H54 (cell line): ENCODE data around the gene PPM1D.
"Not testable (repeated sequence)": the region's sequence is repeated elsewhere in the genome, so short reads cannot be mapped to it uniquely, and the experiment has no call there.

ENCODE experiments used
- DNase-seq: peaks from one replicate; pipeline ENCODE4 v3.0.0; 2011; ENCODE audit warnings: low spot score, mixed read lengths; ENCODE audit not compliant: insufficient read length
- FAIRE-seq: peaks from 3 replicates; lab custom pipeline; 2011; peaks lifted over from hg19 to GRCh38; lab: Jason Lieb, UNC
- POLR2A ChIP-seq: IDR thresholded peaks from 2 replicates; pipeline ENCODE4 v1.6.1; 2011; ENCODE audit warnings: low read depth, mild to moderate bottlenecking, low read length

The PPM1D gene

GRCh38 chr17:60599620-60600489, at the start of gene PPM1D:
PPM1D (plus strand) TSS chr17:60600193; CDS start chr17:60600415, 222 bp downstream.
- TF ChIP-seq POLR2A, result peak; percentile 64
- DNase-seq (peak; percentile 100), FAIRE-seq (peak; percentile 80)

GRCh38 chr17:60552255-60552654, 47.7 kb upstream of the PPM1D start:
- FAIRE-seq, DNase-seq: not testable (repeated sequence)

DNA sequence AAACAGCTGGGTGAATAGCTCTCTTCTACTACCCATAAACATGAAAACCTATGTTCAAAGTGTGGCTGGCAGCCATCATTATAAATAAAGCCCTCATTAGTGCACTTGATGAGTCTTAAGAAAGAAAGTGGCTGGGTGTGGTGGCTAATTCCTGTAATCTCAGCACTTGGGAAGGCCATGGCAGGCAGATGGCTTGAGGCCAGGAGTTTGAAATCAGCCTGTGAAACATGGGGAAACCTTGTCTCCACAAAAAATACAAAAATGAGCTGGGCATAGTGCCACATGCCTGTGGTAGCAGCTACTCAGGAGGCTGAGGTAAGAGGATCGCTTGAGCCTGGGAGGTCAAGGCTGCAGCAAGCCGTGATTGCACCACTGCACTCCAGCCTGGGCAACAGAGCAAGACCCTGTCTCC, 45.6 kb upstream of the PPM1D start:
- DNase-seq, result no peak
- no peak for FAIRE-seq
- no peak for TF ChIP-seq POLR2A

DNA sequence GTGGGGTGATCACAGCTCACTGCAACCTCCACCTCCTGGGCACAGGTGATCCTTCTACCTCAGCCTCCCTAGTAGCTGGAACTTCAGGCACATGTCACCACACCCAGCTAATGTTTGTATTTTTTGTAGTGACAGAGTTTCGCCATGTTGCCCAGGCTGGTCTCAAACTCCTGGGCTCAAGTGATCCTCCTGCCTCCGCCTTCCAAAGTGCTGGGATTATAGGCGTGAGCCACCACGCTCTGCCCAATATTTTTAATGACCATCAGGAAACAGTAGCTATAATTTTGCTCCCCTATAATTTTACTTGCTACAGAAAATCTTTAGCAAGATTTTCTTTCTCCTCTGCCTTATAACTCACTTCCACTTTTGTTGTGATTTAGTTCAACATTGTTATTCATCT, 44.2 kb upstream of the PPM1D start:
- no peak for DNase-seq
- no peak for TF ChIP-seq POLR2A
- no peak for FAIRE-seq

GRCh38 chr17:60557805-60558204, 42.2 kb upstream of the PPM1D start:
- FAIRE-seq, result no peak
- no peak for DNase-seq

DNA sequence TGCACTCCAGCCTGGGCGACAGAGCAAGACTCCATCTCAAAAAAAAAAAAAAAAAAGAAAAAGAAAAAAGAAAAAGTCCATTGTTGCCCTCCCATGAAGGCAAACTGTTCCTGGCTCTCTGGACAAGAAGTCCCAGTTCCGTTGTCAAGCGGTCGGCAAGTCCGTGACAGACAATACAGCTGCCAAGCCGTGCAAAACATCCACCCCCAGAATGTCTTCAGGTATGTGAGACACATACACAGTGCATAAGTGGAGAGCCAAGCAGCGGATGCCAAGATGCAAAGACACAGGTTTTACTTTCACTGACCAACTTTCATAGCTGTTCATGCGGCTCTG, 40.4 kb upstream of the PPM1D start:
- TF ChIP-seq POLR2A, result no peak
- DNase-seq, result no peak
- no peak for FAIRE-seq

More at GRCh38 chr17:60557805-60558204, 42.2 kb upstream of the PPM1D start:
- TF ChIP-seq POLR2A, result no peak

GRCh38 chr17:60559995-60560859, 39.8 kb upstream of the PPM1D start:
- DNase-seq, result no peak
- FAIRE-seq, result no peak
- no peak for TF ChIP-seq POLR2A

GRCh38 chr17:60560860-60561257, 39.1 kb upstream of the PPM1D start:
- FAIRE-seq (no peak), DNase-seq (no peak)
- TF ChIP-seq POLR2A, result no peak

DNA sequence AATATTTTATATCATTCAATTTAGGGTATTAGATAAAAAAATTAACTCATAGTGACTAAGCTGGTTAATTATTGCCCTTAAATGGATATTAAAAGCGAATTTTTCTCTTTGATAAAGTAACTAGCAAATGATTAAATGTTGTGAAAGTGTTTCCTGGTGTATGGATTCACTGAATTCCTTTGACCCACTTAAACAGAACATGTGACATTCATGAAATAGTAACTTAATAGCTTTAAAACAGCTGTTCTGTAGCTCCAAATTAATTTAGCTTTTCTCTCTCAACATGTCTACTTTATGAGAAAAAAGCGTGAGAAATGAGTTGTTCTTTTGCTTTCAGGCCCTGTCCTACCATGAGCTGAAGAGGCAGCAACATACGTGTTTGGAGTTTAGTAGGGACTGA, 37.6 kb upstream of the PPM1D start:
- FAIRE-seq, result no peak
- no peak for TF ChIP-seq POLR2A

GRCh38 chr17:60563743-60564142, 36.2 kb upstream of the PPM1D start:
- no peak for DNase-seq
- FAIRE-seq, result no peak
- no peak for TF ChIP-seq POLR2A

More for the DNA sequence above, 37.6 kb upstream of the PPM1D start:
- DNase-seq, result no peak

- FAIRE-seq (no peak), DNase-seq (no peak)
- no peak for TF ChIP-seq POLR2A
Measured at GRCh38 chr17:60565233-60565632, 34.8 kb upstream of the PPM1D start.

- DNase-seq, result no peak
- TF ChIP-seq POLR2A, result no peak
- no peak for FAIRE-seq
Measured at GRCh38 chr17:60573236-60574051, 26.5 kb upstream of the PPM1D start.

DNA sequence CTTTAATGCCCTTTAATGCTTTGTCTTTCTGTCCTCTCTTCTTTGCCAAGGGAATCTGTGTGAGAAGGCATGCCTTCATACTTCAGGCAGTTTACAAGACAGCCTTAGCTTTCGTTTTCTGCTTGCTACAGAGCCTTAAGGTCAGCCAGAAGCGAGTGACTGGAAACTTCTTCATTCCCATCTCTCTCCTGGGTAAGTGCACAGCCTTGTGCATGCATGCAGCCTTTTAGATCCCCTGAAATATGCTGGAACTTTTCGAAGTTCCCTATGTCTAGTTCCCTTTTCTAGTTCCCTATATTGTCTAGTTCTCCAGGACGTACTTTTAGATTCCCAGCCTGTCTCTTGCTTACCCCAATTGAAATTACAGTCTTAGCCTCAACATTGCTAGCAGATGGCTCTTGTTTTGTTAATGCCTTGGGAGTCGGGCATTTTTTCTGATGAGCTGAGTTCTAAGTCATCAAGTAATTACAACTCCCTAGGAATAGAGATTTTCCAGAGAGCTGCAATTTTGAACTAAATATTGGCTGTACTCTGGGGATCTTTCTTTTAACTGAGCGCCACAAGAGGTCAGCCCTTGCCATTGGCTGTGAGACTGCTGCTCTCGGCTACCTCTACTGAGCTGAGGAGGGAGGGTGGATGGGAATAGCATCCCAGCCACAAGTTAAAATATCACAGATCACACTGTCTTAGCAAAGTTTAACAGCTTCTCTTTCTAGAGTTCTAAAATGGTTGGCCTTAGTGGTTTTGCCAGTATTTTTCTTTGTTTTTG, 22.7 kb upstream of the PPM1D start:
- DNase-seq (no peak), FAIRE-seq (no peak)
- TF ChIP-seq POLR2A, result no peak

GRCh38 chr17:60579090-60579489, 20.9 kb upstream of the PPM1D start:
- no peak for FAIRE-seq
- DNase-seq, result no peak
- no peak for TF ChIP-seq POLR2A
